A673 (cell line): ENCODE data around the gene ASB6. TPM values are rescaled to one million over a fixed set of nuclear protein-coding genes. Genes with fewer than 3 reads are reported as not detected.
"Not testable (repeated sequence)": the region's sequence is repeated elsewhere in the genome, so short reads cannot be mapped to it uniquely, and the experiment has no call there.

Source experiments
- BruUV-seq: library from RNA; stranded (reverse); fragments of 400-500 nt; replicated peaks from 2 replicates; lab custom pipeline; 2021; lab: Mats Ljungman, UMichigan
- CTCF ChIA-PET: fragments of 300-600 bp; sonication (Branson Sonifier 250); formaldehyde crosslinking; loops from one replicate; lab custom pipeline; 2022; ENCODE audit warnings: antibody characterized with exemption; lab: Charles Lee
- POLR2A ChIA-PET: fragments of 300-600 bp; sonication (Branson Sonifier 250); formaldehyde crosslinking; loops from one replicate; lab custom pipeline; 2022; ENCODE audit warnings: antibody characterized with exemption; ENCODE audit not compliant: low non-redundant PET; lab: Charles Lee
- DNase-seq: peaks from one replicate; pipeline ENCODE4 v3.0.0-alpha.2; 2015; ENCODE audit warnings: low spot score
- H3K27ac ChIP-seq: fragments of 200-600 bp; sonication (generic); 2 replicates; pipeline ENCODE4 v1.5.1; 2016; ENCODE audit warnings: mixed run types, low read depth, mild to moderate bottlenecking, mixed read lengths, antibody characterized with exemption, low read length; ENCODE audit not compliant: poor library complexity, severe bottlenecking
- H3K27me3 ChIP-seq: fragments of 200-600 bp; sonication (generic); replicated peaks from 2 replicates; pipeline ENCODE4 v1.6.1; 2017; ENCODE audit warnings: mixed run types, low read depth, mild to moderate bottlenecking, mixed read lengths, antibody characterized with exemption, low read length; ENCODE audit not compliant: insufficient read depth, poor library complexity
- H3K36me3 ChIP-seq: fragments of 200-600 bp; sonication (generic); 2 replicates; pipeline ENCODE4 v1.6.1; 2016; ENCODE audit warnings: mixed run types, mild to moderate bottlenecking, mixed read lengths, antibody characterized with exemption, low read length; ENCODE audit not compliant: insufficient read depth, poor library complexity, severe bottlenecking
- H3K4me1 ChIP-seq: fragments of 200-600 bp; sonication (generic); 2 replicates; pipeline ENCODE4 v1.6.1; 2017; ENCODE audit warnings: mixed run types, mild to moderate bottlenecking, mixed read lengths, antibody characterized with exemption, low read length; ENCODE audit not compliant: insufficient read depth, poor library complexity, severe bottlenecking
- H3K4me3 ChIP-seq: fragments of 200-600 bp; sonication (generic); 2 replicates; pipeline ENCODE4 v1.5.1; 2016; ENCODE audit warnings: low read depth, mixed run types, mild to moderate bottlenecking, mixed read lengths, low read length; ENCODE audit not compliant: poor library complexity, severe bottlenecking
- H3K9me3 ChIP-seq: fragments of 200-600 bp; sonication (generic); 2 replicates; pipeline ENCODE4 v1.6.1; 2016; ENCODE audit warnings: mixed run types, low read depth, mild to moderate bottlenecking, mixed read lengths, antibody characterized with exemption, low read length; ENCODE audit not compliant: poor library complexity, severe bottlenecking
- CTCF ChIP-seq: fragments of 300-800, 200-600 bp; sonication (generic); conservative IDR thresholded peaks from 2 replicates; pipeline ENCODE4 v1.5.1; 2017; ENCODE audit warnings: low read depth, mild to moderate bottlenecking, antibody characterized with exemption, low read length, moderate library complexity, mixed read lengths
- EZH2 ChIP-seq: fragments of 200-600 bp; sonication (generic); IDR thresholded peaks from 2 replicates; pipeline ENCODE4 v1.6.1; 2017; ENCODE audit warnings: borderline replicate concordance, low read depth, mild to moderate bottlenecking, mixed read lengths, antibody characterized with exemption, low read length; ENCODE audit not compliant: poor library complexity, severe bottlenecking
- intact Hi-C: fragments of 100-400 bp; cut with micrococcal nuclease; formaldehyde crosslinking; loops from one replicate; pipeline ENCODE4 v1.10.0; 2022; ENCODE audit not compliant: unreplicated experiment
- total RNA-seq: library from RNA; stranded (reverse); gene quantifications from 2 replicates; pipeline ENCODE4 v1.2.3, GENCODE V29; 2021

ASB6 gene
- total RNA-seq, 1 experiment from 2014 or later, result 36.5 TPM

GRCh38 chr9:129594632-129595031 is 47.3 kb downstream of the ASB6 start:
- Histone ChIP-seq H3K27ac (no peak overlapping the region), H3K4me3 (no peak overlapping the region), H3K4me1 (peaks cover 13% of the 10 kb centered on the region), H3K27me3 (no peaks in the 10 kb centered on the region), H3K9me3 (no peaks in the 10 kb centered on the region), H3K36me3 (no peaks in the 10 kb centered on the region)
- TF ChIP-seq EZH2 (no peak), CTCF (no peak)
- DNase-seq, result no peak
- intact Hi-C loops, result no loop called here
- ChIA-PET CTCF (no interaction called here), POLR2A (no interaction called here)
- no TSS peak for BruUV-seq

- H3K9me3 ChIP-seq, H3K27ac ChIP-seq, CTCF ChIA-PET, intact Hi-C loops, H3K4me3 ChIP-seq, DNase-seq, H3K27me3 ChIP-seq, H3K36me3 ChIP-seq, BruUV-seq: not testable (repeated sequence)
- POLR2A ChIA-PET, result interaction anchor here (1.0 kb wide), 1 partner anchor 405 kb away, joined by 3 read pairs; no protein-coding TSS in a partner anchor
- peaks cover 13% of the 10 kb centered on the region for H3K4me1 ChIP-seq
Measured at GRCh38 chr9:129592790-129593189, 49.2 kb downstream of the ASB6 start.

GRCh38 chr9:129591916-129592315 is 50.0 kb downstream of the ASB6 start:
- H3K27ac ChIP-seq, result no peak overlapping the region
- H3K4me3 ChIP-seq, result no peak overlapping the region
- peaks cover 13% of the 10 kb centered on the region for H3K4me1 ChIP-seq
- H3K9me3 ChIP-seq, result no peaks in the 10 kb centered on the region
- TF ChIP-seq CTCF, result no peak
- TF ChIP-seq EZH2, result no peak
- ChIA-PET CTCF (no interaction called here), POLR2A (interaction anchor here (0.7 kb wide), 1 partner anchor 15 kb away, joined by 5 read pairs; no protein-coding TSS in a partner anchor)
- H3K36me3 ChIP-seq, result no peaks in the 10 kb centered on the region
- no peaks in the 10 kb centered on the region for H3K27me3 ChIP-seq
- no peak for DNase-seq
- no TSS peak for BruUV-seq
- intact Hi-C loops, result no loop called here

- ChIA-PET CTCF (no interaction called here), POLR2A (no interaction called here)
- H3K4me1 ChIP-seq, result peaks cover 16% of the 10 kb centered on the region
- intact Hi-C loops, result no loop called here
- no peaks in the 10 kb centered on the region for H3K9me3 ChIP-seq
- H3K27ac ChIP-seq, result no peak overlapping the region
- no peaks in the 10 kb centered on the region for H3K27me3 ChIP-seq
- peak; percentile 57 for DNase-seq
- H3K4me3 ChIP-seq, result no peak overlapping the region
- H3K36me3 ChIP-seq, result no peaks in the 10 kb centered on the region
- no TSS peak for BruUV-seq
- TF ChIP-seq EZH2, result no peak
- no peak for TF ChIP-seq CTCF
Measured at GRCh38 chr9:129590466-129590865, 51.5 kb downstream of the ASB6 start.
